ENCODE data around the gene FSTL1.

Gene FSTL1

GRCh38 chr3:120364821-120365220 is 86.0 kb downstream of the FSTL1 start:
- no peaks in the 10 kb centered on the region for H3K4me1 ChIP-seq (ENCODE audit: control insufficient read depth, insufficient read depth, low read length)
- TF ChIP-seq ZNF23 (tag by site-specific recombination; IDR thresholded peaks at IDR 0.05; ENCODE audit: borderline replicate concordance) (no peak), PRDM10 (tag by site-specific recombination; IDR thresholded peaks at IDR 0.05) (no peak), ZFP69B (tag by site-specific recombination; IDR thresholded peaks at IDR 0.05) (no peak), GLIS1 (tag by site-specific recombination; IDR thresholded peaks at IDR 0.05) (no peak), ZNF747 (tag by site-specific recombination; IDR thresholded peaks at IDR 0.05) (no peak), ZNF184 (tag by site-specific recombination; IDR thresholded peaks at IDR 0.05) (no peak), ZNF416 (tag by site-specific recombination; IDR thresholded peaks at IDR 0.05) (no peak), PRDM1 (tag by site-specific recombination; IDR thresholded peaks at IDR 0.05) (no peak), ZNF830 (tag by site-specific recombination; IDR thresholded peaks at IDR 0.05; ENCODE audit: low read depth) (no peak), OSR2 (tag by site-specific recombination; IDR thresholded peaks at IDR 0.05) (no peak), ZNF654 (tag by site-specific recombination; IDR thresholded peaks at IDR 0.05; ENCODE audit: low read depth) (no peak), ZNF843 (tag by site-specific recombination; IDR thresholded peaks at IDR 0.05) (no peak), ZBTB26 (tag by site-specific recombination; optimal IDR thresholded peaks at IDR 0.05) (no peak), ZSCAN18 (tag by site-specific recombination; IDR thresholded peaks at IDR 0.05) (no peak), ZNF600 (tag by site-specific recombination; IDR thresholded peaks at IDR 0.05) (no peak), ZNF521 (tag by site-specific recombination; IDR thresholded peaks at IDR 0.05) (no peak)
- ChIA-PET CTCF (no interaction called here), POLR2A (no interaction called here)
- no peak overlapping the region for H3K27ac ChIP-seq (ENCODE audit: extremely low read depth, low read depth, low read length)
- no peaks in the 10 kb centered on the region for H3K9me3 ChIP-seq (ENCODE audit: control insufficient read depth, insufficient read depth, low read depth, low read length)
- H3K4me3 ChIP-seq (ENCODE audit: low read depth, low read length), result no peak overlapping the region
- H3K36me3 ChIP-seq (ENCODE audit: control insufficient read depth in 2 of 2, insufficient read depth in 1 of 2, low read length in 2 of 2), result no peaks in the 10 kb centered on the region

- Histone ChIP-seq H3K9me3 (ENCODE audit: control insufficient read depth, insufficient read depth, low read depth, low read length) (no peaks in the 10 kb centered on the region), H3K36me3 (ENCODE audit: control insufficient read depth in 2 of 2, insufficient read depth in 1 of 2, low read length in 2 of 2) (no peaks in the 10 kb centered on the region), H3K27ac (ENCODE audit: extremely low read depth, low read depth, low read length) (no peak overlapping the region), H3K4me3 (ENCODE audit: low read depth, low read length) (no peak overlapping the region), H3K4me1 (ENCODE audit: control insufficient read depth, insufficient read depth, low read length) (no peaks in the 10 kb centered on the region)
- CTCF ChIA-PET, result interaction anchor here (1.4 kb wide), 1 partner anchor 53 kb away, joined by 3 read pairs; no protein-coding TSS in a partner anchor
- POLR2A ChIA-PET, result no interaction called here
- TF ChIP-seq ZNF48 (tag by site-specific recombination; IDR thresholded peaks at IDR 0.05), result no peak
- TF ChIP-seq MYNN (tag by site-specific recombination; IDR thresholded peaks at IDR 0.05; ENCODE audit: borderline replicate concordance), result no peak
- TF ChIP-seq ZFP69B (tag by site-specific recombination; IDR thresholded peaks at IDR 0.05), result no peak
- TF ChIP-seq ZSCAN23 (tag by site-specific recombination; IDR thresholded peaks at IDR 0.05), result no peak
- no peak for TF ChIP-seq ZNF707 (tag by site-specific recombination; IDR thresholded peaks at IDR 0.05)
- TF ChIP-seq ZBTB1 (tag by site-specific recombination; IDR thresholded peaks at IDR 0.05), result no peak
- TF ChIP-seq ZFP3 (tag by site-specific recombination; IDR thresholded peaks at IDR 0.05; ENCODE audit: low read depth), result no peak
- no peak for TF ChIP-seq ZNF280D (tag by site-specific recombination; IDR thresholded peaks at IDR 0.05)
- TF ChIP-seq ZNF362 (tag by site-specific recombination; IDR thresholded peaks at IDR 0.05), result no peak
These were observed 86.7 kb downstream of the FSTL1 start for GRCh38 chr3:120364101-120364500.
